GM21619 (cell line): ENCODE results near the gene CCL4.
"Not testable (repeated sequence)": the region's sequence is repeated elsewhere in the genome, so short reads cannot be mapped to it uniquely, and the experiment has no call there.

ENCODE experiments used
- ATAC-seq: cut with Tn5 transposase; IDR thresholded peaks from one replicate; pipeline ENCODE4 v1.9.1; 2021; ENCODE audit not compliant: unreplicated experiment

The CCL4 gene

GRCh38 chr17:36115649-36115977, 12.0 kb downstream of the CCL4 start:
- not testable (repeated sequence) for ATAC-seq

DNA sequence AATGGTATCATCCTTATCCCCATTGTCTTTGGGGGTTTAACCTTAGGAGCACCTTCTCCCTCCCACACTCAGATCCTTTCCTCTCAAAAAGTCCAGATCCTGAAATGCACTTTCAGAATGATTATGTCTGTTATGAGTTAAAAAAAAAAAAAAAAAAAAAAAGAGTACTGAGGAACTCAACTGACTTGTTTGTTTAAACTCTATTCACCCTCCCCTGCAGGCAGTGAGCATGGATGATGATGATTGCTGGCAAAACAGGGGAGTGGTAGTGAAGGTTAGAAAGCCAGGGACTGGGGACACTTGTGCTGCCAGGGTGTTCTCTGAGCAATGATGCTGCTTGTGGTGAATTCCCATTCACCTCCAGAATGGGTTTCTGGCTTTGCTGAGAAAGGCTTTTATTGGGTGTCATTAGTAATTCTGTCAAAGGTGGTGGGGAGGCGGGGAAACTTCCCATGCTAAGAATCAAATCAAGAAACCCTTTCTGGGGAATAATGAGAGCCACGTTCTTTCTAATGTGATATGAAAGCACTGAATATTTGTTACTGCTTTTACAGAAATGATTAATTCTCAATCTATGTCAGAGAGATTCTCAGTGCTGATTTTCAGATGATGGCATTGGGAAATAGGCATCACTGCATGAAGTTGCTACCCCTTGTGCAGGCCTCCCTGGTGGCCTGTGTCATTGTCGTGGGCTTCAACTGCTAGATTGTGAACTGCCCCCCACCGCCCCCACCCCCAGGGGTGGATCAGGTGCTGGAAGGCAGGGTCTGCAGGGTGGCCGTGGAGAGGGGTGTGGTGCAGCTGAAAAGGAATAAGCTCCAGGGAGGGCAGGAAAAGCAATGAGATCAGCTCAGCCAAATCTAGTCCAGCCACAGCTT, 14.1 kb downstream of the CCL4 start:
- no peak for ATAC-seq

DNA sequence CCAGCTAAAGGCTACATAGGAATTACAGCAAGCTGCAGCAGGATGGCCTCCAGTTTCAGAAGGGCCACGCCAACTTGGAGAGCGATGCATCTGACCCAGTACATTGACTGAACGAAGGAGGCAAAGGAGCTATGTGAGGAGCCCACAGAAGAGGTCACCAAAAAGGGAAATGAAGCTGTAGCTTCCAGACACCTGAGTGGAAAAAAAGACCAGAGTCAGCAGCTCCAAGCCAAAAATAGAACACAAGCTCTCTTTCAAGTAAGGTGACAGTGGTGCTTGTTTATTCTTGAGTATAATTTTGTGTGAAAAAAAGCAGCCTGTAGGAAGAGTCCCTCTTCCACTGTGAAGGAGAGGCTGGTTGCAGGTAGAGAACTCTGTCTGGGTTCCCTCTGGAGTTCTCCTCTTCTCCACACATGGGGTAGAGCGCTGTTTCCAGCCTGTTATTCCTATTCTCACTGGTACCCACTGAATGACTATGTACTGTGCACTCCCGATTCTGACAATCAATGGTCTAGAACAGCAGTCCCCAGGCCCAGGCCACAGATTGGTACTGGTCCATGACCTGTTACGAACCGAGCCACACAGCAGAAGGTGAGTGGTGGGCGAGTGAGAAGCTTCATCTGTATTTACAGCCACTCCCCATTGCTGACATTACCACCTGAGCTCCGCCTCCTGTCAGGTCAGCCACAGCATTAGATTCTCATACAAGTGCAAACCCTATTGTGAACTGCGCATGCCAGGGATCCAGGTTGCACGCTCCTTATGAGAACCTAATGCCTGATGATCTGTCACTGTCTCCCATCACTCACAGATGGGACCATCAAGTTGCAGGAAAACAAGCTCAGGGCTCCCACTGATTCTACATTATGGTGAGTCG, 15.1 kb downstream of the CCL4 start:
- ATAC-seq = no peak

DNA sequence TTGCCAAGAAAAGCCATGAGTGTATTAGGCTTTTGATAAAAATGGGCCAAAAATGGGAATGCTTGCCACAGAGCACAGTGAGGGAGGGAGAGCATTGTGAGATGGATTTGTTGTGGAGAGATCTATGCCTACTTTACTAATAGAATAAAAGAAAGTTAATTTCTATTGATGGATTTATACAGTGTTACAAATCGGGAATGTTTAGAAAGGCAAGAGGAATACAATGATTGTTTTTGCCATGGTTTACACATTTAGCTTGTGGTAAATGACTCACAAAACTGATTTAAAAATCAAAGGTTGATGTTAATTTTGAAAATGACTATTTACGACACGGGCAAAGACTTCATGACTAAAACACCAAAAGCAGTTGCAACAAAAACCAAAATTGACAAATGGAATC, 16.6 kb downstream of the CCL4 start:
- no peak for ATAC-seq

GRCh38 chr17:36121099-36121498, 17.5 kb downstream of the CCL4 start:
- ATAC-seq = not testable (repeated sequence)

- ATAC-seq = no peak
Measured at GRCh38 chr17:36123431-36123830, 19.8 kb downstream of the CCL4 start.

DNA sequence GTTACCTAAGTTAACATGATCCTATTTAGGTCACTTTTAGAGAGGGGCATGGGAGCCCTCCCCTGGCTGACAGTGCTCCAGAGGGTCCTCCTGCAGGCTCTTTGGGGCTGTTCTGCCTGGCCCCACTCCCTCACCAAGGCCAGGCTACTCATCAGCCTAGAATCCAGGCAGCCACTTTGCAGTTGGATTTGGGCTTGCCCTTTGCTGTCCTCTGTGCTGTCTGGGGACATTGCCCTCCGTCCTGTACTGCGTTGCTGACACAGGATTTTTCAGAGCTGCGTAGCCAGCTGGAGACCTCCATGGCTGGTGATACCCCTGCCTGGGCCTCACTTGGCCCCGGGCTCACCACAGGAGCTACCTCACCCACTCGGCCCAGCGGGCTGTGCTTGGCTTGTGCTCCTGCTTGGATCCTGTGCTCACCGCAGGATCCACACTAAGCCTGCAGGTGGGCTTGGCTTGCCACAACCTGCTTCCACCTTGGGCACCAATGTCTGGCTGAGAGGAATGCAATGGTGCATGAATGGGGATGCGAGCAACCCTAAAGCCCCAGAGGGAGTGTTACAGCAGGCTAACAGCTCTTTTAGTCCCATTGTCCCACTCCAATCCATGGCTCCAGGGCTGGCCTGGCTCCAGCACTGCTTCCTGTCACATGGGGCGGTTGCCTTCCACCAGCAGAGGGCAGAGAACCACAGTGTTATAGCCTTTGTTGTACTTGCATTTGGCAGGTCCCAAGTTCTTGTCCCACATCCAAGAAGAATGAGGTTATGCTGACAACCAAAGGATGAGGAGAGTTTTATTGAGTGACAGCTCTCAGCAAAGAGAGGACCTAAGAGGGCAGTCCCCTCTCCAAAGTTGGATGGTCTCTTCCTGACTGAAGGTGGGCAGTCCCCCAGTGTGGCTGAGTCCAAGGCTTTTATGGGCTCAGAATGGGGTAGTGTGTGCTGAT, 21.5 kb downstream of the CCL4 start:
- no peak for ATAC-seq

DNA sequence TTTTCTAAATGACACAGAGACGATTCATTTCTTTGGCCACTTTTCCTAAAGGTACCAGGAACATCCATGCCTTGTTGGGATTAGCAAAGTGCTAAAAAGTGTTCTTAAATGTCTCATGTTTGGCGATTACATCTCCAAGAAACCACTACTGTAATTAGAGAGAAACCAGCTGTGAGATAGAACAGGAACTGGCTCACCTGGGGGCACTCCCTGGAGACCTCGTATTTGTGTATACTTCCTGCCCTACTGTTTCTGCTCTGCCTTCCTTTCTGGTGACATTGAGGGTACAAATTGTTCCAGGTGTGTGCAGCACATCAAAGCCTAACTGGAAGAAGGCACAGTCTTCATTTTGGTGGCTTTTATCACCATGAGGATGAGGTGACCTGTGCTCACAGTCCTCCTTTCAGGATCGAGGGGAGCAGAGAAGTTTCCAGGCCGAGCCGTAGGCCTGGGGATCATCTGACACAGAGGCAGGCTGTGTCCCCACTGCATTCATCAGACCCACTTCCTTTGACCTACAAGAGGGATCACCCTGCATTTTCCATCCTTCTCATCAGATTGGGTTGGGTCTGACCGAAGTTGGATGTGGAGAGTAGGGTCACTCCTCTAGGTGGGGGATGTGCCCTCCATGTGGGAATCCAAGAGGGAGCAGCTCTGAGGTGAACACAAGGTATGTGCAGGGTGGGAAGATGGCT, 23.7 kb downstream of the CCL4 start:
- peak; percentile 53 for ATAC-seq

DNA sequence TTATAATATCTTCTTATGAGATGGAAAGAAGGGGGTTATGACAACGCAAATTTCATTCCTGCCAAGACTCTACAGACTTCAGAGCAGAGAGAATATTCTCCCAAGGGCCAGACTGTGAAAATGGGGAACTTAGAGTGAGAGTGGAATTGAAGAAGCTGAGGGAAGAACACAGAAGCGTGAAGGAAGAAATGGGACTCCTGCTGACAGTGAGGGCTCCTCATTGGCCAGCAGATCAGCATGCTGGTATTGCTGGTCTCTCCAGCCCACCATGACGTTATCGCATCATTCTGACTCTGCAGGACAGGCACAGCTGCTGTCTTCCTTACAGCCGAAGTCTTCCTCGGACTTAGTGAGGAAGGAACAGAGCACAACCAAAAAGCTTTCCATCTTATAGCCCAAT, 24.3 kb downstream of the CCL4 start:
- no peak for ATAC-seq

- no peak for ATAC-seq
Measured at GRCh38 chr17:36128411-36128978, 24.9 kb downstream of the CCL4 start.

GRCh38 chr17:36129616-36130015, 26.0 kb downstream of the CCL4 start:
- no peak for ATAC-seq

- no peak for ATAC-seq
Measured at GRCh38 chr17:36130346-36130745, 26.7 kb downstream of the CCL4 start.

DNA sequence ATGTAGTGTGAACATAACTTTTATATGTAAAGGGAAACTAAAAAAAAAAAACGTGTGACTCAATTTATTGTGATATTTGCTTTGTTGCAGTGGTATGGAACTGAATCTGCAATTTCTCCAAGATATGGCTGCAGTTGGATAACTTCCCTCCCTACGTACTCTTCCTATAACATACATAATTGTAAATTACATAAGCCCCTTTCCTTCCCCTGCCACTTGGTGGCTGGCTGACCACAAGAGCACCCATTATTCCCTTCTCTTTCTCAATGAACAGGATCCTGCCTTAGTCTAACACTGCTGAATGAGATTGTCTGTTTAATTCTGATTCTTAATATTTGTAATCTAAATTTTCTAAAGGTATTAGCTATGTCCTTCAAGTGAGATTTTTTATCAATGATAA, 27.8 kb downstream of the CCL4 start:
- ATAC-seq = no peak

DNA sequence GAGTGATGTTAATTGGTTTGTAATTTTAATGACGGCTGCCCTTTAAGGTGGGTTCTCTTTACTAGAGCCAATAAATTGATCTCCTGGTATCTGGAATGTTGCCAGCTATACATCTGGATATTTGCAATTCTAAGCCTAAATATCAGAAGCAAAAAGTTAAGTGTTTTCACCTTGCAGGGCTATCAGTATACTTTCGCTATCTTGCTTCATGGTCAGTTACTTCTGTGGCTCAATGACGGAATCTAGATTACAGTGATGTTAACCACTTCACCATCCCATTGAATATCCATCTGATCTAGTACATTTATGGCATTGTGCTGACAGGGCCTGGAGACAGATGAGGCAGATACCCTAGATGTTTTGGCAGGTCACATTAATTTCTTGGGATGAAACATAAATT, 28.3 kb downstream of the CCL4 start:
- no peak for ATAC-seq

GRCh38 chr17:36132421-36132831, 28.8 kb downstream of the CCL4 start:
- ATAC-seq = no peak

DNA sequence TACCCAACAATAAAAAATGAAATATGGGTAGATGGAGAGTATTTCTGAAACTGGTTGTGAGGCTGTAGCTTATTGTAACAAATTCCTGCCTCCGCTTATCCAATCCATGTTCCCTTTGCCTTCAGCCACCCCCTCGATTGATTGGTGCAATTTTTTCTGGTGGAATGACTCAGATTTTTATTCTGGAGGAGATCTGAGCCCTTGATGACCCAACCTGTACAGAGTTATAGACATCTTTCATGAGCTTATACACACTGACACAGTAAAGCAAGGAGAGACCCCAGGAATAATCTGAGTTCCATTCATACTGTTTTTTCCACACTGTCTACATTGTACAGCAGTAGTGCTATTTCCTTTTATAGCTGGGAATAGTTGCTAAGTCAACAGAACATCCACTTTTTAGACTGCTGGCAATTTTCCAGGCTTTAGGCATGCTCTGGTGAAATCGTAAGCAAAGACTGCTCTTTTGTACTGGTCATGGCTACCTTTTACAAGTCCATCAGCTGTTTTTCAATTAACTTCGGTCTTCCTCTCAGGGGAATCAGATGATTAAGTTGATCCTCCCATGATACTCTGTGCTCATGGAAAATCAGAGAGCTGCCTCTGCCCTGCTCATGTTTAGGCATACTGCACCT, 30.1 kb downstream of the CCL4 start:
- no peak for ATAC-seq

- ATAC-seq = no peak
Measured at GRCh38 chr17:36135465-36135864, 31.8 kb downstream of the CCL4 start.

GRCh38 chr17:36136036-36136435, 32.4 kb downstream of the CCL4 start:
- ATAC-seq = no peak

- no peak for ATAC-seq
Measured at GRCh38 chr17:36136439-36136838, 32.8 kb downstream of the CCL4 start.

- no peak for ATAC-seq
Measured at GRCh38 chr17:36142235-36142634, 38.6 kb downstream of the CCL4 start.
